Ishikawa (cell line): ENCODE measurements around the gene ENHO.

Experiments
- CEBPB ChIP-seq: IDR thresholded peaks from 2 replicates; pipeline ENCODE4 v1.6.1; 2012
- CREB1 ChIP-seq: IDR thresholded peaks from 2 replicates; pipeline ENCODE4 v1.6.1; 2012; ENCODE audit warnings: low read depth
- EGR1 ChIP-seq: IDR thresholded peaks from 2 replicates; pipeline ENCODE4 v1.6.1; 2012
- EP300 ChIP-seq: IDR thresholded peaks from 2 replicates; pipeline ENCODE4 v1.6.1; 2012; ENCODE audit warnings: borderline replicate concordance
- RAD21 ChIP-seq: IDR thresholded peaks from 2 replicates; pipeline ENCODE4 v1.6.1; 2012; ENCODE audit warnings: low read depth
- REST ChIP-seq: IDR thresholded peaks from 2 replicates; pipeline ENCODE4 v1.6.1; 2012; ENCODE audit warnings: low read depth, mild to moderate bottlenecking
- TAF1 ChIP-seq: IDR thresholded peaks from 2 replicates; pipeline ENCODE4 v1.6.1; 2012; ENCODE audit warnings: low read depth, mild to moderate bottlenecking
- TCF12 ChIP-seq: IDR thresholded peaks from 2 replicates; pipeline ENCODE4 v1.6.1; 2012; ENCODE audit warnings: low read depth
- USF1 ChIP-seq: IDR thresholded peaks from 2 replicates; pipeline ENCODE4 v1.6.1; 2012
- YY1 ChIP-seq: IDR thresholded peaks from 2 replicates; pipeline ENCODE4 v1.6.1; 2012; ENCODE audit warnings: low read depth

GRCh38 chr9:34546102-34546833 lies 23.5 kb upstream of the ENHO start:
- no peak for TF ChIP-seq EP300
- no peak for TF ChIP-seq CREB1
- TF ChIP-seq RAD21: no peak
- TF ChIP-seq EGR1: no peak
- TF ChIP-seq YY1: no peak
- TF ChIP-seq USF1: no peak
- no peak for TF ChIP-seq TCF12
- no peak for TF ChIP-seq REST
- TF ChIP-seq CEBPB: no peak
- no peak for TF ChIP-seq TAF1
